Stimulated activated CD8-positive, alpha-beta memory T cell treated with anti-CD3 and anti-CD28 coated beads, Interleukin-7, amount 100 ng/mL, for 4 hours (primary cell): ENCODE measurements around the gene SERPINB13.

Source experiments
- DNase-seq, 2 donors: peaks; one replicate each; pipeline ENCODE4 v3.0.0-alpha.2; 2020; ENCODE audit warnings: low read depth in 2 of 2

The SERPINB13 gene, protein sequence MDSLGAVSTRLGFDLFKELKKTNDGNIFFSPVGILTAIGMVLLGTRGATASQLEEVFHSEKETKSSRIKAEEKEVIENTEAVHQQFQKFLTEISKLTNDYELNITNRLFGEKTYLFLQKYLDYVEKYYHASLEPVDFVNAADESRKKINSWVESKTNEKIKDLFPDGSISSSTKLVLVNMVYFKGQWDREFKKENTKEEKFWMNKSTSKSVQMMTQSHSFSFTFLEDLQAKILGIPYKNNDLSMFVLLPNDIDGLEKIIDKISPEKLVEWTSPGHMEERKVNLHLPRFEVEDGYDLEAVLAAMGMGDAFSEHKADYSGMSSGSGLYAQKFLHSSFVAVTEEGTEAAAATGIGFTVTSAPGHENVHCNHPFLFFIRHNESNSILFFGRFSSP

DNA sequence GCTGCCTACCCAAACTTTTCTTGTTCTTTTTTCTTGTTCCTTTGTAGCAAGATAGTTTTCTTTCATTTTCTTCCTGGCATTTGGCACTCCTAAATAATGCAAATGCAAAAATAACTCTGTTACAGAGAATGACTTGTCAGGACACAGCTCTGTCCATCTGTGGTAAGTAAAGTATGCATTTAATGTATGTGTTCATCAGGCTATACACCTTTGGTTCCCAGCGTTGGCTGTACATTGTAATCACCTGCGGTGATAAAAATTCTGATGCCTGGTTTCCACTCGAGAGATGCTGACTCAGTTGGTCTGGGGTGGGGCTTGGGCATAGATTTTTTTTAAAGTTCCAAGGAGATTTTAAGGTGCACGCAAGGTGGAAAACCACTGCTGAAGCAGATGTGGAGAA, at the start of gene SERPINB13:
Gene SERPINB13 (plus strand): TSS at position 378 of the 400 bp plus-strand sequence. CDS start 1,325 bp downstream, outside the sequence.
- DNase-seq: no peak

DNA sequence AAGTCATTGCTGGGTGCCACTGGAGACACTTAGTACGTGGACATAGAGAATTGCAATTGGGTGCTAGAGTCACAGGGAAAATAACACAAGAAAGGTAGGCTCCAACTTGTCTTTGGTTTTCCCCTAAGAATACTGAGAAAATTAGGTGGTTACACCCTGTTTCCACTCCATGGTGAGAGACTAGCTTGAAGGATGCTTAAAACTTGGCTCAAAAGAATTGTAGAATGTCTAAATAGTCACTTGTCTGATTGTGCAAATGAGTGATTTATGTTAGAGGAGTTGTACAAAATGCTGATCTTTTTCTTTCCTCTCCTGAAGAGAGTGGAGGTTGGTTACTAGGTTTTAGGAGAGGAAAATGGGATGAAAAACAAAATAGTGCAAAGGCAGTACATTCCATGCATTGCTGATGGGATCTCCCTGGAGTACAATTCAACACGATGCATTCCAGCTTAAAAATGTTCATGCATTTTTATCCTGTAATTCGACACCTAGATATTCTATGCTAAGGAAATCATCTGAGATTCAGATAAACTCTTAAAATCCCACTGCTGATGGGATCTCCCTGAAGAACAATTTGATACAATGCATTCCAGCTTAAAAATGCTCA, 47.1 kb upstream of the SERPINB13 start:
- no peak for DNase-seq

DNA sequence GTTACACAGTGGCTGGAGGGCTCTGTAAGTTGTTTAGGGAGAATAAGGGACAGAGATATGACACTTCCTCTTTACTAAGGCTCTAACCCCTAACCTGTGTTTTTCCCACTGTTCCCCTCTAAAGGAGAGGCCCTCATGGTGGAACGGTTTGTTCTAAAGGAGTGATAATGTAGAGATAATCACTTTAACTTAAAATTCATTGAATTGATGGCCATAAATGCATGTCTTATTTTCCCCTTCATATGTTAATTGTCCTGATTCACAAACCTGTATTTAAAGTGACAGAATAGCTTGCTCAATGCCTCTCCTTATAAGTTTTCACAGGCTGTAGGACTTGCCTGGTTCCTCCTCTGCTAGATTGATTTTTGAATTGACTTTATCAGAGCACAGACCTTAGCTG, 45.1 kb upstream of the SERPINB13 start, which contains the start of gene SERPINB12:
Gene SERPINB12 (plus strand): TSS at position 301 of the 400 bp plus-strand sequence. CDS start 13,791 bp downstream, outside the sequence.
- no peak for DNase-seq

DNA sequence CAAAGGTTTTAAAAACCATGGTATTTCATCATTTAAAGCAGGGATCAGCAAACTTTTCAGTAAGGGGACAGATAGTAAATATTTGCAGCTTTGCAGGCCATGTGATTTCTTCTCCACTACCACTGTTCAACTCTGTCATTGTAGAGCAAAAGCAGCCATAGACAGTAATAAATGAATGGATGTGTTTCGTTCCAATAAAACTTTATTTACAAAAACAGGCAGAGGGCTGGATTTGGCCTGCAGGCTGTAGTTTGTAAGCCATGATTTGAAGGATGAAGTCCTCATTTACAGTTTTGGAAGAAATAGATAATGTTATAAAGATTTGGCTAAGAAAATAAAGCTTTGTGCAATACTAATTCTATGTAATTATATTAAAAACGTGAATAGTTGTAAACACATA, 43.1 kb upstream of the SERPINB13 start:
- DNase-seq: no peak

DNA sequence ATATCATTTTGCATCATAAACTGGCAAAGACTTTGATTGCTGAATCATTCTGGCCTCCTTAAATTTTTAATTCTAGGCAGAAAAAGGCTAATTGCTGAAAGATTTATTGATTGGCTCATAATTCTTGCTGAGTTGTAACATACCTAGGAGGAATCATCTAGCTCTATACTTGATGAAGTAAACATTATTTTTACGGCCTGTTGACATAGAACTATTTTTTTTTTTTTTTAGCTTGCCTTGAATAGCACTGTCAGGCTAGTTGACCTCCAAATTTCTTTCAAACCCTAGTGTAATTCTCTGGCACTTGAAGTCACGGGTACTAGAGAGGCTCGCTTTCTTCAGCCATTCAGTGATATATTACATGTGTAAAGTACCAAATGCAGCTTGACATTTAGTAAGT, 42.1 kb upstream of the SERPINB13 start:
- DNase-seq: no peak

DNA sequence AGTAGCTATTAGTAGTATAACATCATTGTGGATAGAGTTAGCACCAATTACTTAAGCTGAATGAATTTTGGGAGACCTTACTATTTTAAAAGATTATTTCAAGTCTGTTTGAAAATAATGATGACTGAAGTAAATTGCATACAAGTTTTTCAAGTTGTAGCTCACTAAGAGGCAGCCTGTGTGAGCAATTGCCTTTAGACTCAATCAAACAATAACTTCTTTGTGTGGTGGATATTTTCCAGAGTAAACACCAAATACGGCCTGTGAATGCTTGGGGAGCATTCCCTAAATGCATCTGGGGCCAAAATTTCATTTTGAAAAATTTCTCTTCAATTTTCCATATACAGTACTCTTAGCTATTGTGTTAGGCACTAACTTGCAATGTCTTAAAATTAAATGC, 37.1 kb upstream of the SERPINB13 start:
- DNase-seq: no peak

DNA sequence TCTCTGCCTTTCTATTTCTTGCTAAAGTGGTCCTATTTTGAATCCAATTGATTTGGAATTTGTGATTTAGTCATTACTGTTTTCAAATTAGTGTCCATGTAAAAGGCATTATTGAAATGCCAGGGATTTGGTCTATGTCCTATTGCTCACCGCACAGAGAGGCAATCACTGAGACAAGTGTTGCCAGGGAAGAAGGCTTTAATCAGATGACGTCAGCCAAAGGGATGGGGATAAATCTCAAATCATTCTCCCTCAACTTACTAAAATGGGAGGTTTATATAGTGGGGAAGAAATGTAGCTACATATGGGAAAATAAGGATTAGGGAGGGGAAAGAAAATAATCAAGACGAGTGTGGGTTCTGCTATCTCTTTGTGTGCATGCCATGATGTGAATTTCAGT, 35.4 kb upstream of the SERPINB13 start:
- DNase-seq: no peak

DNA sequence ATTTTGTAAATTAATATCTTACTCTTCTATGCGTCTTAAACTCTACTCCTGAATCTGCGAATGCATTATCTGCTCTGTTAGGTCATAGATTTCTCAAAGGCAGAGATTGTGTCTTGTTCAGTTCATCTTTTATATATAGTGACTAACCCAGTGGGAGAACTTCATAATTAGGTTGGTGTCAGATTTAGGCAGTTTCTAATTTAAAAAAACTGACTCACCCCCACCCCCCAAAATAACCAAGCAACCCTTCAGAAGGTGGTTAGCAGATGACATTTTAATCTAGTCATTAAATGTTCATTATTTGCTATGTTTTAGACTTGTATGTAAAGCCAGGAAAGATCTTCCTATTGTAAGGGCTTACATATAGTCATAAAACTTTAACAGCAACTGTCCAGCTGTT, 34.6 kb upstream of the SERPINB13 start:
- no peak for DNase-seq

DNA sequence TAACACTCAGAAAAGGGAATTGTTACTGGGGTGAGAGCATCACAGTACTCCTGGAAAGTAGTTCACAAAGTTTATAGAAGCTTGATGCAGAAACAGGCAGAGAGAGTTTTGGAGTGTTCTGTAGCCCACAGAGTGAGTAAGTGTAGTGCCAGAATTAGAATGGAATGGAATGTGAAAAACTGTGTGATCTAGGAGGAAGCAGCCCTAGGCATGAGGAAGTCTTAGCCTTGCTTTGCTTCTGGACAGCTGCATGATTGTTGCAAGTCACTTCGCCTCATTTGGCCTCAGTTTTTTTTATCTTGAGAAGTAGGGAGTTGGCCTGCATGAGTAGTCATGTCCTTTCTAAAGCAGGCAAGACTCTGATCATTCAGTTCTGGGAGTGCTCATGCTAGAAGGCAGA, 34.1 kb upstream of the SERPINB13 start:
- DNase-seq: no peak

DNA sequence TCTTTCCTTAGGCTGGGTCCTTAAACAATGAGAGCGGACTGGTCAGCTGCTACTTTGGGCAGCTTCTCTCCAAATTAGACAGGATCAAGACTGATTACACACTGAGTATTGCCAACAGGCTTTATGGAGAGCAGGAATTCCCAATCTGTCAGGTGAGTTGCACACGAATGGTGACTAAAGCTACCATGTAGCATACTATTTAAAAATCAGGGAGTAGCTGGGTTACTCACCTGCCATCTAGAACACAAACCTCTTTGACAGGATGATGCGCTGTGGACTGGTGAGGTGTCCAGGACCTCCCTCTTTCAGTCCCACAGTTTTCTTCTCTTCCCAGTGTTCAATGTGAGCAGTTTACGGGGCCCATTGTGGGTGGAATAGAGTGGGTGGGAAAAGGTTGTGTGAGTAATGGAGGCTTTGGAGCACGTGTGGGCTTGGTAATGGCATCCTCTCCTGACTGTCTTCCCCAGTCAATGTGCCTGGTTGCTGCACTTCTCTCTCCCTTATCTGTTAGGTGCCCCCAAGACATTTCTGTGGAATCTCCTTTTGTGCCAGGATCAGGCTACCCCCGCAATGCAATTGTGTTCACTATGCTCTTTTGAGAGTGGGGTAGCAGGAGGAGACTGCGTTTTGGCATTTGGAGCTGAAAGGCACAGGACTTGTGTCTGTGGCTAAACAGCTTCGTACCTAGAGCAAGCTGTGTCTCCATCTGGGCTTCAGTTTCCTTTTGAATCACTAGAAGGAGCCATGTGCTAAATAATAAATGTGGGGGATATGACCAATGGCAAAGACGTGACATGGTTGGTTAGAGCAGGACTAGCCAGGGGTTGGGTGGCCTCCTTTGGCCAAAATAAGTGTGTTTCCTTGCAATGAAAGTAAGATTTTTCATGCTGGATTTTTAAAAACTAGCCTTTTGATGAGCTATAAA, 27.3 kb upstream of the SERPINB13 start:
- DNase-seq: no peak

DNA sequence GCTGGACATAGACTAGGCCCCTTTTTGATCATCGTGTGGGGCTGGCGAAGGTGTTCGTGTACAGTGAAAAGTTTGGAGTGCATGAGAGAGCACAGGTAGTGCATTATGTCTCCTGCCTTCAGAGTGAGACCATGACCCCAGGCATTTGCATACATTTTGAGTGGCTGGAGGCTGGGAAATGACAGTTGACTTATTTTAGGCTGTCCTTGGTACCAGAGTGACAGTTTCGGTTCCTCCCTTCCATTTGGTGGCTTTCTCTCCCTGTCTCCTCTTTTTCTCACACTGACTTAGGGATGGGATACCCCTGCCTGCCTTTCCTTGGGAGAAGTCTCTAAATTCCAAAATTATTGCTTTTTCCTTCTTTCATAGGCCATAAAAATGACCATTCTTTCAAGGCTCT, 24.9 kb upstream of the SERPINB13 start:
- no peak for DNase-seq

DNA sequence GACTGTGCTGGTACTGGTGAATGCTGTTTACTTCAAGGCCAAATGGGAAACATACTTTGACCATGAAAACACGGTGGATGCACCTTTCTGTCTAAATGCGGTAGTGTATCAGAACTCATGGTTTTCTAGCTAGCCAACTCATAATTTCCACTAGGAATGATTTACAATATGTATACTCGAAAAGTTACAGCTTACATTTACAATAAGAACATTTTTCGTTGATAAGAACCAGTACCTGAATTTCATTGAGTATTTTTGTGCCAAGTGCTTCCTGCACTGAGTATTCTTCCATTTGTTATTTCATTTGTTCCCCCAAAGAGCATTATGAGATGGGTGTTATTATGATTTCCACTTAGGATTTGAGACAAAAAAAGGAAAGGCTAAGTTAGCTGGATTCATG, 23.1 kb upstream of the SERPINB13 start:
- no peak for DNase-seq

DNA sequence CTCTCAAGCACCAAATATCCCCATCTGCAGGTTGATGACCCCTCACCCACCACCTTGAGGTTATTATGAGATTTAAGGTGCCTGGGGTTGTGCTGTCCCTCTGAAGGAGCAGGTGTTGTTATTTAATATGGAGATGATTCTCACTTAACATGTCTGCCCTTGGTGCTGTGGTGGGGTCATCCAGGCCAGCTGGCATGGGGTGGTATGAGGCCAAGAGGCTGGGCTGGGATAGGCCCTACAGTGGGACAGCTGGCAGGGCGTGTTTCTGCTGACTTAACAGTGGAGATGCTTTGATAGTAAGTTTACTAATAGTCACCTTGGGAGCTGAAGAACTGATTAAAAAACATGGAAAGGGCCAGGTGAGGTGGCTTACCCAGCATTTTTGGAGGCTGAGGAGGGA, 22.6 kb upstream of the SERPINB13 start:
- DNase-seq: no peak

DNA sequence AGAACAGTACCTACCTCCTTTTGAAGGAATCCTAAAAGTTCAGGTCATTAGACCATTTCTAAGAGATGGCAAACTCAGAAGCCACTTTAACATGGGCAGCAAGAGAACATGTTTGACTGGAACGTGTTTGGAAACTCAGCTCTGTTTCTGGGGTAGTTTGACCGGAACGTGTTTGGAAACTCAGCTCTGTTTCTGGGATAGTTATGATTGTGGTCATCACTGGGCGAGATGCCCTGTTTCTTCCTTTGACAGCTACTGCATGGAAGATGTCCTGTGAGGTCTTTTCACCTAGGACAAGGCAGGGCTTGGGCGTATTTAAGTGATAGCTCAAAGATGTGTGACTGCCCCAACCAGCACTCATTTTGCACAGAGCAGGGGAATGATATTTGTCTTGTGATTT, 19.9 kb upstream of the SERPINB13 start:
- no peak for DNase-seq

DNA sequence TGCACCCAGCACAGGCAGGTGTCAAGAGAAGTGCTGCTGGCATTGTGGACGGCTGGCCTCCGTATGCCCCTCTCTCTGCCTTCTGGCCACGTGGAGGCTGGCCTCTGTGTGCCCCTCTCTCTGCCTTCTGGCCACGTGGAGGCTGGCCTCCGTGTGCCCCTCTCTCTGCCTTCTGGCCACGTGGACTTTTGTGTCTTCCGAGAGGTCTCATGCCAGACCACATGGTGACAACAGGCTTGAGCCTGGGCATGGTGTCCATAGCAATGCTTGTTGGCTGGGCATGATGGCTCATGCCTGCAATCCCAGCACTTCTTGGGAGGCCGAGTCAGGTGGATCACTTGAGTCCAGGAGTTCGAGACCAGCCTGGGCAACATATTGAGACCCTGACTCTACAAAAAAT, 19.3 kb upstream of the SERPINB13 start:
- DNase-seq: no peak

DNA sequence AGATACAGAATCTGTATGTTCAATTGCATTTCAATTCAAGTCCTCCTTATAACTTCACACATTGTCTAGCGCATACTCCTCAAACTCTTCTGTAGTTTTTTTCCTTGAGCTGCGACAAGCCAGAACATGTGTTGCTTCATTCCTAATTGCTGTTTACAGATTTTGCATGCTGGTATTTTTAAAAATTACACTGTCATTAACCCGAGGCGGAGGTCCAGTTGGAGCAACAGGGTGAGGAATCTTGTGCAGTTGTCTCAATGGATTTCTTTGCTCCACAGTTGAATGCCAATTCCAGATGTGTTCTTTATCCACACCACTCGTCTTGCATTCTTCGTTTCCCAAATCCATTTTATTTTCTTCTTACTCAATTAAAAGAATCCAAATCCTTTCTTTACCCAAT, 16.4 kb upstream of the SERPINB13 start:
- DNase-seq: no peak

DNA sequence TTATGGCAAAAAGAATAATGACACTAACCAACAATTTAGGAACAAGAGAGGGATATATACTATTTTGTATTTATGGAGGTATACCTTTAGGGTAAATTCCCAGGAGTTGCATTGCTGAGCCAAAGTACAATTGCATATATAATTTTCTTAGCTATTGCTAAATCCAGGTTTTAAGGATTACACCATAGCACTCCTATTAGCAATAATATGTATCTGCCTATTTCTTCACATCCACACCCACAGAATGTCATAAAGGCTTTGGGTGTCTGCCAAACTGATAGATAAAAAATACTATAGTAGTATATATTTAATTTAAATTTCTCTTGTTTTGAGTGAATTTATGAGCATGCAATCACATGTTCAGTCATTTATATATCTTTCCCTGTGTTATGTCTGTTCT, 11.5 kb upstream of the SERPINB13 start:
- no peak for DNase-seq

DNA sequence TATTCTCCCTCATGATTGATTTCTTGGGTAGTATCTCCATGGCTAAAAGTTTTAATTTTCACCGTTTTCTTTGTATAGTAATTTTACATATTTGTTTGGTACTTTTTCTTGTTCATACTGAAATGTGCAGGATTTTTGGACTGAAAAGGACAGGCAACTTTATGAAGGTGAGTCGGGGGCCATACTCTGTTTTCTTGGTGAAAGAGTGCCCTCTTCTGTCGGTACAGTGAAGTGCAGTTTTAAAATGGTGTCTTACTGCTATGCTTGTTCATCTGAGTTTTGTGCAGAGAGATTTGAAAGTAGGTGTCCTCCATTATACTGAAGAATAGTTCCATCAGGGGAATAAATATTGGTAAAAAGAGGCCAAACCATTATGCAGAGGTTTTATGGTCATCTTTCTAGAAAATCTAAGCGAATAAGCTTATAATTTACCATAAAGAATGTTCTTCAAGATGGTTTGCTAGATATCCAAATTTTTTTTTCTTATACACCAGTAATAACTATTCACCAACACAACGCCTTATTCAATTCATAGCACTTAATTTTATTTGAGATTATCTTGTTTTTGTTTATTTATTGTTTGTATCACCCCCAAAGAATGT, 8.7 kb upstream of the SERPINB13 start:
- no peak for DNase-seq

DNA sequence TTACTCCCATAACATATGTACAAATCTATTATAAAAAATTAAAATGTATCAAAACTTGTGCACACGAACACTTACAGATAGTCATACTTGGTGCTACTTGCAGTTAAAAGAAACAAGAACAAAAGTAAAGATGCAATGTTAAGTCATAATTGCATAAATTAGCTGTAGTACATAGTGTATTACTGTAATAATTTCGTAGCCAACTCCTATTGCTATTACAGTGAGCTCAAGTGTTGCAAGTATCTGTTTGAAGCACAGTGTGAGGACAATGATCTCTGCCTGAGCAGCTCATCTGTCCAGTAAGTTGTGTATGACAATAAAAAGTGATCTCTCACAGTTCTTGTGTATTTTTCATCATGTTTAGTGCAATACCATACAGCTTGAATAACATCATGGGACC, 7.5 kb upstream of the SERPINB13 start:
- DNase-seq: no peak

DNA sequence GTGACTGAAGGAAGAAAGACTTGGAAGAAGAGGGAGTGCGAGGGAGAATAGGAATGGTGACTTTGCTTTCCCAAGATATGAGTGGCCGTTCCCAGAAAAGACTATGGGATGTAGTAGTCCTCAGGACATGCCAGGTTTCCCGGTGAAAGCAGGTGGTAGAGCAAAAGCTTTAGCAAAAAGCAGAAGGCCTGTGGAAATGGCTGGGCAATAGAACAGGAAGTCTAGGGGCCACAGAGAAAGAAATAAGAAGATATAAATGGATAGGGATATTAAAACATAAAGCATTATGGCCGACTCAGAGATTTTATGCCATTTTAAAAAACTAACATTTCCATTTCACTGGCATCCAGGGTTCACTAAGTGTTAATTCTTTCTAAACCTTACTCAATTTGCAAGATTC, 1.2 kb upstream of the SERPINB13 start:
- DNase-seq: no peak

DNA sequence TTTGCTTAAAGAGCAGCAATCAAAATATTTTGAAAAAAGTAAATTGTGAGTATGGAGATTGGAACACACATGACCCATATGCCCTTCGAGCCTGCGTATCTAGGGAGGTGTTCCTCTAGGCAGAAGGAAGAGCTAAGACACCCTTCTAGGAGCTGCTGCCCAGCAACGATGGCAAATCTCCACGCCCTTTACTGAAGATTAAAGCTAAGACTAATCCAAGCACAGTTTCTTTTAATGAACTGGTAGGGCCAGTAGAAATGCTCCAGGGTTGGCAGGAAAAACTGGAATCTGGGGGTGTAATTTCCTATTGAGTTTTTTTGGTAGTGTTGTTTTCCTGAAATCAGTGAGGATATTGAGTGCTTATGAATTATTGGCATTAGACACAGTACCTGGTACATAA, 712 bp upstream of the SERPINB13 start:
- DNase-seq: no peak

DNA sequence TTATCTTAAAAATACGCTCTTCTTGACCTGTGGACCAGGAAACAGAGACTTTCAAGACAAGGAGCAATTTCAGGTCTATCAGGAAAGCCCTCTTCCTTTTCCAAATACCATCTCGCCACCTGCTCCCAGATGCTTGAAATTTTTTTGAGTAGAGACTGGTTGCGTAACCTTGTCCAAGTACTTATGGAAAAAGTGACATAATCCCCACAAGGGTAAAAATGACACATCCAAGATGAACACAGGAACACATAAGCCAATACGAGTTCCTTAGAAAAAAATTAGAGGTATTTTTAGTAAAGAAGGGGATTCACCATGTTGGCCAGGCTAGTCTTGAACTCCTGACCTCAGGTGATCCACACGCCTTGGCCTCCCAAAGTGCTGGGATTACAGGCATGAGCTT, 1.8 kb downstream of the SERPINB13 start:
- no peak for DNase-seq
